Testis (tissue), 2 donors: ENCODE measurements around the gene RDH13.

Source experiments
- CTCF ChIP-seq, 3 experiments: fragments of 450-650 bp in 2 of 3; fragments of 200-600 bp in 1 of 3; sonication (generic) in 1 of 3; IDR thresholded peaks; one replicate each; pipeline ENCODE4 v1.5.1; 2016 to 2019; ENCODE audit warnings: antibody characterized with exemption in 3 of 3, mild to moderate bottlenecking in 2 of 3, moderate library complexity in 1 of 3
- POLR2A ChIP-seq: fragments of 450-650 bp; IDR thresholded peaks from one replicate; pipeline ENCODE4 v1.6.1; 2017; ENCODE audit warnings: antibody characterized with exemption, mild to moderate bottlenecking, moderate library complexity

GRCh38 chr19:55081770-55082019 lies 18.7 kb upstream of the RDH13 start:
- TF ChIP-seq CTCF (IDR thresholded peaks at IDR 0.05) (no peak), POLR2A (no peak)
